Measurements from ENCODE around the gene ASPSCR1. TPM values are rescaled to one million over a fixed set of nuclear protein-coding genes. Genes with fewer than 3 reads are reported as not detected.

Gene ASPSCR1
- total and polyA plus RNA-seq, 2 of the 13 experiments (the other 11 are each of a cell fraction or from before 2014, with no cell fraction given): 274 to 314 TPM

DNA sequence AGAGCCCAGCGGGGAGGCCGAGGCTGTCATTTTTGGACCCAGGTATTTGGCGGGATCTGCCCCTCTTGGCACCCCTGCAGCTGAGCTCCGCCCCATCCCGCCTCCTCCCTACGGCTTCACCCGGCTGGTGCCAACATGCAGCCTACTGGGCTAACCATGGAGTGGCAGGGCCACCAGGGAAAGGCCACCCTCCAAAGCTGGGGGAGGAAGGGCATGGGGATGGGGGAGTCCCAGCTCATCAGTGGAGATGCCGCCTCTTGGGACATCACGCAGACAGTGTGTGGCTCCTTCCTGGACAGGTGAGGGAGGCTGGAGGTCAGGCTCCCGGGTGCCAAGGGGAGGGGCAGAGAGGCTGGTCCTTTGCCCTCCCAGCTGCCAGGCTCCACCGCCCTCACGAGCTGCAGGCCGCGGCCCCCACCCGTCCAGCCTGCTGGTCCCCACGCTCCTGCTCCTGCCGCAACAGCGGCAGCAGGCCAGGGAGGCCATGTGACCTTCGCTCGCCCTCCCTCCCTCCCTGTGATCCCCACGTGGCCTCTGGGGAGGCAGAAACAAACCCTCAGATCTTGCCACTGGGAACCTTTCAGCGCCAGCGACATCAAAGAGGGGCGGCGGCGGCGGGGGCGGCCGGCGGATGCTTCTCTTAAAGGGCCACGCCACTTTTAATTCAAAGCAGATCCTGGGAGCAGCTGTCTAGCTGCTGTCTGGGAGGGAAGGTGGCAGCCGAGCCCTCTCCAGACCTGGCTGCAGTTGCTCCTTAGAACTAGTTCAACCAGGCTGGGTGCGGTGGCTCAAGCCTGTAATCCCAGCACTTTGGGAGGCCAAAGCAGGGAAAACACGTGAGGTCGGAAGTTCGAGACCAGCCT, 9.7 kb upstream of the ASPSCR1 start (continued):
- no peak for TF ChIP-seq ZNF260 (CRISPR knock-in tag; IDR thresholded peaks at IDR 0.05; ENCODE audit: borderline replicate concordance, low read depth)
- TF ChIP-seq POLR2A (IDR thresholded peaks at IDR 0.05; ENCODE audit: insufficient read depth in 1 of 2, low read depth in 2 of 2, low read length in 2 of 2): peak in 1 of 2 experiments; percentile 41; a peak in 1 of 4 replicates
- peak; percentile 86 for TF ChIP-seq NR2C2 (CRISPR knock-in tag; IDR thresholded peaks at IDR 0.05; ENCODE audit: borderline replicate concordance)
- TF ChIP-seq, protein P1, sequence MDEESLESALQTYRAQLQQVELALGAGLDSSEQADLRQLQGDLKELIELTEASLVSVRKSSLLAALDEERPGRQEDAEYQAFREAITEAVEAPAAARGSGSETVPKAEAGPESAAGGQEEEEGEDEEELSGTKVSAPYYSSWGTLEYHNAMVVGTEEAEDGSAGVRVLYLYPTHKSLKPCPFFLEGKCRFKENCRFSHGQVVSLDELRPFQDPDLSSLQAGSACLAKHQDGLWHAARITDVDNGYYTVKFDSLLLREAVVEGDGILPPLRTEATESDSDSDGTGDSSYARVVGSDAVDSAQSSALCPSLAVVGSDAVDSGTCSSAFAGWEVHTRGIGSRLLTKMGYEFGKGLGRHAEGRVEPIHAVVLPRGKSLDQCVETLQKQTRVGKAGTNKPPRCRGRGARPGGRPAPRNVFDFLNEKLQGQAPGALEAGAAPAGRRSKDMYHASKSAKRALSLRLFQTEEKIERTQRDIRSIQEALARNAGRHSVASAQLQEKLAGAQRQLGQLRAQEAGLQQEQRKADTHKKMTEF (CRISPR knock-in tag; IDR thresholded peaks at IDR 0.05): peak; percentile 96
- no peak for TF ChIP-seq ZNF75D (CRISPR knock-in tag; IDR thresholded peaks at IDR 0.05; ENCODE audit: borderline replicate concordance)
- peak; percentile 90; the same call in 1 of the 2 replicates for TF ChIP-seq BRD4 (CRISPR knock-in tag; IDR thresholded peaks at IDR 0.05)
- TF ChIP-seq, protein P2, sequence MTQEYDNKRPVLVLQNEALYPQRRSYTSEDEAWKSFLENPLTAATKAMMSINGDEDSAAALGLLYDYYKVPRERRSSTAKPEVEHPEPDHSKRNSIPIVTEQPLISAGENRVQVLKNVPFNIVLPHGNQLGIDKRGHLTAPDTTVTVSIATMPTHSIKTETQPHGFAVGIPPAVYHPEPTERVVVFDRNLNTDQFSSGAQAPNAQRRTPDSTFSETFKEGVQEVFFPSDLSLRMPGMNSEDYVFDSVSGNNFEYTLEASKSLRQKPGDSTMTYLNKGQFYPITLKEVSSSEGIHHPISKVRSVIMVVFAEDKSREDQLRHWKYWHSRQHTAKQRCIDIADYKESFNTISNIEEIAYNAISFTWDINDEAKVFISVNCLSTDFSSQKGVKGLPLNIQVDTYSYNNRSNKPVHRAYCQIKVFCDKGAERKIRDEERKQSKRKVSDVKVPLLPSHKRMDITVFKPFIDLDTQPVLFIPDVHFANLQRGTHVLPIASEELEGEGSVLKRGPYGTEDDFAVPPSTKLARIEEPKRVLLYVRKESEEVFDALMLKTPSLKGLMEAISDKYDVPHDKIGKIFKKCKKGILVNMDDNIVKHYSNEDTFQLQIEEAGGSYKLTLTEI (CRISPR knock-in tag; conservative IDR thresholded peaks at IDR 0.05): no peak
- TF ChIP-seq TOPORS (CRISPR knock-in tag; IDR thresholded peaks at IDR 0.05): peak; percentile 73; the same call in 1 of the 2 replicates
- peak; percentile 95 for TF ChIP-seq KLF6 (CRISPR knock-in tag; IDR thresholded peaks at IDR 0.05)
- TF ChIP-seq, protein P3, sequence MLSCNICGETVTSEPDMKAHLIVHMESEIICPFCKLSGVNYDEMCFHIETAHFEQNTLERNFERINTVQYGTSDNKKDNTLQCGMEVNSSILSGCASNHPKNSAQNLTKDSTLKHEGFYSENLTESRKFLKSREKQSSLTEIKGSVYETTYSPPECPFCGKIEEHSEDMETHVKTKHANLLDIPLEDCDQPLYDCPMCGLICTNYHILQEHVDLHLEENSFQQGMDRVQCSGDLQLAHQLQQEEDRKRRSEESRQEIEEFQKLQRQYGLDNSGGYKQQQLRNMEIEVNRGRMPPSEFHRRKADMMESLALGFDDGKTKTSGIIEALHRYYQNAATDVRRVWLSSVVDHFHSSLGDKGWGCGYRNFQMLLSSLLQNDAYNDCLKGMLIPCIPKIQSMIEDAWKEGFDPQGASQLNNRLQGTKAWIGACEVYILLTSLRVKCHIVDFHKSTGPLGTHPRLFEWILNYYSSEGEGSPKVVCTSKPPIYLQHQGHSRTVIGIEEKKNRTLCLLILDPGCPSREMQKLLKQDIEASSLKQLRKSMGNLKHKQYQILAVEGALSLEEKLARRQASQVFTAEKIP (CRISPR knock-in tag; IDR thresholded peaks at IDR 0.05; ENCODE audit: borderline replicate concordance): no peak
- TF ChIP-seq PITX1 (CRISPR knock-in tag; IDR thresholded peaks at IDR 0.05): peak; percentile 89
- peak; percentile 80; the same call in 1 of the 2 replicates for TF ChIP-seq NKX3-1 (CRISPR knock-in tag; IDR thresholded peaks at IDR 0.05)
- TF ChIP-seq ZNF138 (CRISPR knock-in tag; IDR thresholded peaks at IDR 0.05; ENCODE audit: low read depth): no peak
- peak; percentile 28; the same call in 1 of the 2 replicates for TF ChIP-seq ZNF44 (CRISPR knock-in tag; IDR thresholded peaks at IDR 0.05)
- peak; percentile 89; the same call in 1 of the 2 replicates for TF ChIP-seq MAF1 (CRISPR knock-in tag; IDR thresholded peaks at IDR 0.05; ENCODE audit: borderline replicate concordance)
- TF ChIP-seq, protein P4, sequence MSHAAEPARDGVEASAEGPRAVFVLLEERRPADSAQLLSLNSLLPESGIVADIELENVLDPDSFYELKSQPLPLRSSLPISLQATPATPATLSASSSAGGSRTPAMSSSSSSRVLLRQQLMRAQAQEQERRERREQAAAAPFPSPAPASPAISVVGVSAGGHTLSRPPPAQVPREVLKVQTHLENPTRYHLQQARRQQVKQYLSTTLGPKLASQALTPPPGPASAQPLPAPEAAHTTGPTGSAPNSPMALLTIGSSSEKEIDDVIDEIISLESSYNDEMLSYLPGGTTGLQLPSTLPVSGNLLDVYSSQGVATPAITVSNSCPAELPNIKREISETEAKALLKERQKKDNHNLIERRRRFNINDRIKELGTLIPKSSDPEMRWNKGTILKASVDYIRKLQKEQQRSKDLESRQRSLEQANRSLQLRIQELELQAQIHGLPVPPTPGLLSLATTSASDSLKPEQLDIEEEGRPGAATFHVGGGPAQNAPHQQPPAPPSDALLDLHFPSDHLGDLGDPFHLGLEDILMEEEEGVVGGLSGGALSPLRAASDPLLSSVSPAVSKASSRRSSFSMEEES (CRISPR knock-in tag; IDR thresholded peaks at IDR 0.05): peak; percentile 99
- peak; percentile 99 for TF ChIP-seq ZNF746 (CRISPR knock-in tag; IDR thresholded peaks at IDR 0.05)
- TF ChIP-seq ZNF274 (CRISPR knock-in tag; IDR thresholded peaks at IDR 0.05): peak; percentile 95
- peak; percentile 95 for TF ChIP-seq ZNF292 (CRISPR knock-in tag; IDR thresholded peaks at IDR 0.05; ENCODE audit: borderline replicate concordance, low read depth)
- TF ChIP-seq AHR (CRISPR knock-in tag; IDR thresholded peaks at IDR 0.05): no peak
